ENCODE data around the gene RELT.

DNA sequence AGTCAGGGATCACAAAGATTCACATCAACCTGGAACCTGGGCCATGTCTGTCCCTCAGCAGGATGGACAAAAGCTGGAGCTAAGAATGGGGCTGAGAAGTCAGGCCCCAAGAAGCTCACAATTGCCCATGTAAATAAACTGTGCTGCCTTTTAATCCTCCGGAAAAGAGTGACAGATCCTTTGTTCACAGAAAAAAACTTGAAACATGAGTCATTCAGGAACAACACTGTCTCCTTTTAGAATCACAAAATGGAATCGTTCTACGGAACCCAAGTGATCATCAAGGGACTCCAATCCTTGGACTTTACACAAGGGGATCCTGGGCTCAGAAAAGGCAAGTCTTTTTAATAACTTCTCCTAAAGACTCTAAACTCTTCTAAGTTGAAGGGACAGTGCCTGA, 36.1 kb downstream of the RELT start:
- TF ChIP-seq, protein P1, sequence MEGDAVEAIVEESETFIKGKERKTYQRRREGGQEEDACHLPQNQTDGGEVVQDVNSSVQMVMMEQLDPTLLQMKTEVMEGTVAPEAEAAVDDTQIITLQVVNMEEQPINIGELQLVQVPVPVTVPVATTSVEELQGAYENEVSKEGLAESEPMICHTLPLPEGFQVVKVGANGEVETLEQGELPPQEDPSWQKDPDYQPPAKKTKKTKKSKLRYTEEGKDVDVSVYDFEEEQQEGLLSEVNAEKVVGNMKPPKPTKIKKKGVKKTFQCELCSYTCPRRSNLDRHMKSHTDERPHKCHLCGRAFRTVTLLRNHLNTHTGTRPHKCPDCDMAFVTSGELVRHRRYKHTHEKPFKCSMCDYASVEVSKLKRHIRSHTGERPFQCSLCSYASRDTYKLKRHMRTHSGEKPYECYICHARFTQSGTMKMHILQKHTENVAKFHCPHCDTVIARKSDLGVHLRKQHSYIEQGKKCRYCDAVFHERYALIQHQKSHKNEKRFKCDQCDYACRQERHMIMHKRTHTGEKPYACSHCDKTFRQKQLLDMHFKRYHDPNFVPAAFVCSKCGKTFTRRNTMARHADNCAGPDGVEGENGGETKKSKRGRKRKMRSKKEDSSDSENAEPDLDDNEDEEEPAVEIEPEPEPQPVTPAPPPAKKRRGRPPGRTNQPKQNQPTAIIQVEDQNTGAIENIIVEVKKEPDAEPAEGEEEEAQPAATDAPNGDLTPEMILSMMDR (IDR thresholded peaks at IDR 0.05): no peak
- TF ChIP-seq POLR2A (IDR thresholded peaks at IDR 0.05) (no peak), EP300 (IDR thresholded peaks at IDR 0.05) (no peak)
